SKM-1 treated with dmso at 0.1 percent for 144 hours (cell line): Measurements from ENCODE around the gene DHX30.
"Not testable (repeated sequence)": the region's sequence is repeated elsewhere in the genome, so short reads cannot be mapped to it uniquely, and the experiment has no call there.

Experiments used
- DNase-seq: peaks from one replicate; lab custom pipeline; 2025; ENCODE audit not compliant: unreplicated experiment; lab: John Stamatoyannopoulos, UW

Gene DHX30

DNA sequence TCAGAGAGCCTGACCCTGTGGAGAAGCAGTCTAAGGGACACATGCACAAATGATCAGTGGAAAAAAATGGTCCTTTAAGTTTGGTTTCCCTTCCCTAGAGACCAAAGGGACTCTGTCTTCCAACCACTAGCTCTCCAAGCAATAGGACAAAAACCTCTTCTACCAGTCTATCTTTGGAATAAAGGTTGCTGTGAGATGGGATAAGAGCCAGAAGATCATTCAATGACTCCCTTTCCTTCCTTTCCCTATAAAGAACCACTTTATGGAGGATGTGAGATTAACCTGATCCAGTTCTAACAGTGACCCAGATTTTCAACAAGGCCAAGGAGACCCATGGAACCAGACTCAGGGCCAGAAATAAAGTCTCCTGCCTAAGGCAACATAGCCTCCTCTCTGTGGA lies 74.8 kb downstream of the DHX30 start:
- DNase-seq = no peak

DNA sequence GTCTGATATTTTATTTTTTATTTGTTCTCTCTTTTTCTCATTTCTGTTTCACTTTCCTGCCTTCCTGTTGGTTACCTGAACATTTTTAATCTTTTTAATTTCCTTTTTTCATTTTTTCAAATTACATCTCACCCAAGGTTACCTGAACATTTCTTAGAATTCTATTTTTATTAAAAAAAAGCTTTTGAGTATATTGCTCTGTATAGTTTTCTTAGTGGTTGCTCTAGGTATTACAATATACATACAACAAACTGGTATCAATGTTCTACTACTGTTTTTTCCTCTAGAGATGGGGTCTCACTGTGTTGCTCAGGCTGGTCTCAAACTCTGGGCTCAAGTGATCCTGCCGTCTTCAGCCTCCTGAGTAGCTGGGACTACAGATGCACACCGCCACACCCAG lies 79.4 kb downstream of the DHX30 start:
- no peak for DNase-seq

DNA sequence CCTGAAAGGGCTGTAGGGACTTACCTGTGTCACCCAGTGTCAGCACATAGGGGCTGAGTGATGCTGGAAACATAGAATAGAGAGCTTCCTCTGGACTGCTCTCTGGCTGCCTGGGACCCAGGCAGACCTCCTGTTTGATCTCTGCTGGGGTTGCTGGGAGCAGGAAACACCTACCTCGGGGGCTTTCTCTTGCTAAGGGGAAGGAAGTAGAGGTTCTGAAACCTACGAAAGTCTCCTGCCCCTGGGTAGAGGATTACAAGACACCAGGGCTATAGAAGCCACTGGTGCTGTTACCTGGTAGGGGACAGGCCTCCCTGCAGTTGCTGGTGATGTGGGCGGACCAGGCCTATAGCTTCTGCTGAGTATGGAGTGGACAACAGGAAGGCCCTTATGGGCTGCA lies 81.7 kb downstream of the DHX30 start:
- no peak for DNase-seq

DNA sequence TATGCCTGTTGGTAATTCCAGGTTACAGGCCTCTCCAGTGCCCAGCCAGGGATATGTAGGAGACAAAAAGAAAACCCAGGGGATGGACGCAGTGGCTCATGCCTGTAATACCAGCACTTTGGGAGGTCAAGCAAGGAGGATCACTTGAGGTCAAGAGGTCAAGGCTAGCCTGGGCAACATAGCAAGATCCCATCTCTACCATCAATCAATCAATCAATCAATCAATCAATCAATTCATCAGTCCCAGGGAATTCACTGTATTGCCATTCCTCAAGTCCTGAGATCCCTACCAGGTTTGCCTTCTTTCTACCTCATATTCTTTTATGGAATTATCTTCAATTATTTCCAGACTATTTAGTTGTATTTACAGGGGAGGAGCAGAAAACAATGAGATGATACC lies 82.2 kb downstream of the DHX30 start:
- no peak for DNase-seq

DNA sequence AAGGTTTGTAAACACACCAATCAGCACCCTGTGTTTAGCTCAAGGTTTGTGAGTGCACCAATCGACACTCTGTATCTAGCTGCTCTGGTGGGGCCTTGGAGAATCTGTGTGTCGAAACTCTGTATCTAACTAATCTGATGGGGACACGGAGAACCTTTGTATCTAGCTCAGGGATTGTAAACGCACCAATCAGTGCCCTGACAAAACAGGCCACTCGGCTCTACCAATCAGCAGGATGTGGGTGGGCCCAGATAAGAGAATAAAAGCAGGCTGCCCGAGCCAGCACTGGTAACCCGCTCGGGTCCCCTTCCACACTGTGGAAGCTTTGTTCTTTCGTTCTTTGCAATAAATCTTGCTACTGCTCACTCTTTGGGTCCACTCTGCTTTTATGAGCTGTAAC lies 85.1 kb downstream of the DHX30 start:
- not testable (repeated sequence) for DNase-seq

DNA sequence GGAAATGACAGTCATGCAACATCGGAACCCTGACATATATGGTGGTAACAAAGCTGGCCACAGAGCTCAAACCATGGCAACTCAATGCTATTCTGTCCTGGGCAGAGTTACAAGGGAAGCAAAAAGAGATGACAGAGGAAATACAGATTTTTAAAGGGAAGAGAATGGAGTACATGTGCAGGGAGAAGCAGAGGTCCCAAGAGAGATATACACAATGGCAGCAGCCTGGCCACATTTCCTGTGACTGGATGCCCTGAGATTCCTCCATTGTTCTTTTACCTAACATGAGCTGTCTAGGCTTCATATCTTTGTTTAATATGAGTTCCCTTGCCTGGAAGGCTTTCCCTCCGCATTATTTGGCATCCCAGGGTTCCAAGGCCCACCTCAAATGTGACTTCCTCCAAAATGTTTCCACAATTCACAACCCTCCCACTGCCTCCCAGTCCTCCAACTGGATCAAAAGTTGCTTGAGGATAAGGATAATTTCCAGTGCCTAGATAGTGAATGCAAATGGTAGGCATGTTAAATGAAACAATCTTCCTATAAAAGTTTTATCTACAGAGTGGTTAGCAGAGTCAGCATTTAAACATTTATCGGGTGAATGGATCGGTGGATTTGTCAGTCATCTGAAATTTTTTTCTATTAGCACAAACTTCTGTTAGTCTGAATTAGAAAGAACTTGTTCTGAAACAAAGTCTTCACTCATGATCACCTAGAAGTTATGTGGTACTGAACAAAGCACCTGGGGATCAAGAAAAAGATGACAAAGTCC lies 86.2 kb downstream of the DHX30 start:
- DNase-seq = no peak

DNA sequence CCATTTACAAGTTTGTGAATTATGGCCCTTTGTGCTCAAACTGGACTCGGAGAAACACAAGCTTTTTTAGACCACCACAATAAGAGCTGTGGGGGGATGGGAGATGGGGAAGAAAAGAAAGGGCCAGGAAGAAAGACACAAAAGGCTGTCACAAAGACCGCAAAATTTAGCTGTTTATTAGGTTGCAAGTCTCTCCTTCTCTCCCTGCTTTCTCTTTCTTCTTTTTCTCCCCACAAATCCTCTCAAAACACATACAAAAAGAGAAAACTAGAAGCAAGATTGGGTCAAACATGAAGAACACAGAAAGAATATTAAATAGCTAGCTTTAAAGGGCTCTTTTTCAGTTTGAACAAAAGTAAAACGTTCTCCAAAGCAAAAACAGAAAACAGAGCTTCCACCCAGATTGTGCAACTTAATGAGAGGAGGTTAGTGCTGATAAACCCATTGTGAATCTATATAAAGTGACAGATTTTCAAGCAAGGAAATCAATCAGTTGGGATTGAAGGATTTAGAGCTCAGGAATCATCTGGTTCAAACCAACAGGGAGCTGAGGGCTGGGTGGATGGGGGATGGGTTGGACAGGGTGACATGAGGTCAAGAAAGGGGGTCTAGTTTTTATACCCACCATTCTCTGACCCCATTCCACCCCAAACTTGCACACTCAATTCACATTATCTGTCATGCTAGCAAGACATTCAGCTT lies 87.3 kb downstream of the DHX30 start:
- DNase-seq = no peak

DNA sequence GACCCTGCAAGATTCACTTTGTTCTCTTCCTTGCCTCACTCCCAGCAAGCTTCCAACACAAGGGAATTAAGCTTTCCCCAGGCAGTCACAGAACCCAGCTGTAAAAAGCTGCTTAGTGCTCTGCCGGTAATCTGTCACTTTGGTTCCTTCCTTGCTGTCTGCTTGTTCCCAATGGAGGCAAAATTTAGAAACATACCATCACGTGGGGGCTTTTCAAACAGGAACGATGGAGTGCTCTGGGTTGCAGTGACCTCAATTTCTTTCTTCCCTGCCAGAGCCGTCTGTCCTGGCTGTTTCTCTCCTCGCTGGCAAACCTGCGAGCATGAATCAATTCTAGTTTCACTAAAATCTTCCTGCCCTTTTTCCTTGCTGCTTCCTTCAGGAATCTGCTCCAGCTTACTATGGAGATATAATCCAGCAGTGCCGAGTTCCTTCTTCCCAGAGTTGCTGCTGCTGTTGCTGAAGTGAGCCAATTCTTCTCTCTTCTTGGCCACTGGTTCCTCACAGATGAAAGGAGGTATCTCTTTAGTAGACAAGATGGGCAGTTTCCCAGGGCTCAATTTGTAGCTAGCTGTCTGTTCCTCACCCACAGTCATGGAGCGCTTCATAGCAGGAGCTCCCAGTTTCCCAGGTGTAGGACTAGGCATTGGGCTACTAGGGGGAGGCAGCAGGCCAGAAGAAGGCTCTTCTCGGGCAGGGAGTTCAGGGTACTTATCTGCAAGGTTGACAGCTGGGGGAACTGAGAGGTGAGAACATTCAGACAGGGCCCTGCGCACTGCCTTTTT lies 88.1 kb downstream of the DHX30 start:
- no peak for DNase-seq

DNA sequence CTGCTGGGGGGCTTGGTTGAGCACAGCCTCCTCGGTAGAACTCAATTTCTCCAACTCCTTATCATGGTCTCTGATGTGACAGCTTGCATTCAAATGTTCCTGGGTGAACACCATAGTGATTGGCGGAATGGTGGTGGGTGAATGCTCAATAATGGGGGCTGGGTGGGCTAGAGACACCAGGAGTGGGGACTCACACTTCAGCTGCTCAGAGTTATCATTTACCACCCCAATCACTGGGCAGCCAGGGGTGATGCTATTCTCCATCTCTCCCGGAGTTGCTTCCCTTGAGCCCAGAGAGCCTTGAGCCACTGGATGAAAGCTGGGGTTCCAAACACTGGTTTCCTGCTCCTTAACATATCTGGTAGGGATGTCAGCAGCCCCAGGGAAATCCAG lies 88.7 kb downstream of the DHX30 start:
- DNase-seq = no peak

DNA sequence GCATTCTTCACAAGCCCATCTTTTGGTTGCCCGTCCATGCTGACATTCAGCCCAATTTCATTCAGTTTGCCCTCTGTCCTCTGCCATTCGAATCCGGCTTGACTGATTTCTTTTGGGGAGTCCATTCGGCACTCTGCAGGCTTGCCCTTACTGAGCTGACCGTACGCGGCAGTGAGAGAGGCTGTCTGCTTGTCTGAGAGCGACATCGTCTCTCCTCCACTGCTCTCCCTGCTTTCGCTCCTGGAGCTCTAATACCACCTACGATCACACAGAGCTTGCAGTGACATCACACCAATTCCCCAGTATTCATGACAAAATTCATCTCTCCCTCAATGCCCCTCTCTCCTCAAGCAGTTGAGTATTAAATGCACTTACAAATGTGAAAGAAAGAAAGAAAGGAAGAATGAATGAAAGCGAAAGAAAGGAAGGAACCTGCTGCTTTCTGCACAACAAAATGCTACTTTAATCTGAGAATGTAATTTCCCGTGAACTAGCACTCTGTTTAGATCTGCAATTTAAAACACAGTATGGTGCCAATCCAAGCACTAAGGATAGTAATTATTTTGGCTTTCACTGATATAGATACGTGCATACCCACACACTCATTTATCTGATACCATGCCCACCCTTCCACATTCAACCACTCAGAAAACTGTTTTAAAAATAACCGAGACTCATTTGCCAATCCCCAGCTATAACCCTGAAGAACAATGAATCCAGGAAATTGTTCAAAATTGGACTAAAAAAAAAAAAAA lies 89.5 kb downstream of the DHX30 start:
- no peak for DNase-seq

DNA sequence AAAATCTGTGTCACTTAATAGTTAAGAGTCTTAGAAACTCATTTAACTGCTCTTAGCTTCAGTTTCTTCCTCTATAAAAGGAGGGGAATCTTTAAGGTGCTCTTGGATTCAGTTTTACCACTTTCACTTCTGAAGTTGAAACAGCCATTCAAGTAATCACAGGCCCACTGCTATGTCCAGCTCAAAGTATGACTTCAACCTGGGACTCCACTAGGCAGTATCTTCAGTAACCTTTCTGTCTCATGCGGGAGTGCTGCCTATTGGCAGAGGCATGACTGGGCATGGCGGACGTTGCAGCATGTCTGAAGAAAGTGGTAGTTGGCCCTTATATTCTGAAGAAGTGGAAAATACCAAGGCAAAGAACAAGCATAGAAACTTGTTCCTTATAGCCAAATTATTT lies 92.3 kb downstream of the DHX30 start:
- no peak for DNase-seq

DNA sequence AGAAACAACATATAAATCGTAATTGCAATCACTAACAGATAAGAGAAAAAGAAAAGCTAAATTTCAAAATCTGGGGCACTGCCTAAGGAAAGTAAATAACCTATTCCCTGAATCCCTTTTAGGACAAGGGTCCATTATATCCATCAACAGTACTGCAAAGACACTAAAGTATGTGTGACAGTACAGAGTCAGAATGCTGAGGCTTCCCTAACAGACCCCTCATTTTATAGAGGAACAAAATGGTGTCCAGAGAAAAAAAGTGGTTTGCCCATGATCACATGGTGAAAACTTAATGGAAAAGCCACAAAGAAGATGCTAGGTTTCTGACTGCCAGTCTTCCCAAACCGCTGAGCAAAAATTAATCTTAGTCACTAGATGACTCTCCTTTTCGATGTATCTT lies 93.8 kb downstream of the DHX30 start:
- DNase-seq = no peak

DNA sequence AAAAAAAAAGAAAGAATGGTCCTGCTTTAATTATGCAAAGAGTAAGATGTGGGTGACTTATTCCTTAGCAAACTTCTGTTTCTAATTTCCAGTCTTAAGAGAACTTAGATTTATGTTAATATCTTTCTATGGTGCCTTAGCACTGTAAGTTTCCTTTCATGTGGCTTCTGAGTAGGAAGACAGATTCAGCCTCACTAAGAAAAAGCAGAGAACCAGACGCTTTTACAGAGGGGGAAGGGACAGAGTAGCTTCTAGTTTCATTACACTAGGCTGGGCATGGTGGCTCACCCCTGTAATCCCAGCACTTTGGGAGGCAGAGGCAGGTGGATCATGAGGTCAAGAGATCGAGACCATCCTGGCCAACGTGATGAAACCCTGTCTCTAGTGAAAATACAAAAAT lies 95.0 kb downstream of the DHX30 start:
- no peak for DNase-seq

DNA sequence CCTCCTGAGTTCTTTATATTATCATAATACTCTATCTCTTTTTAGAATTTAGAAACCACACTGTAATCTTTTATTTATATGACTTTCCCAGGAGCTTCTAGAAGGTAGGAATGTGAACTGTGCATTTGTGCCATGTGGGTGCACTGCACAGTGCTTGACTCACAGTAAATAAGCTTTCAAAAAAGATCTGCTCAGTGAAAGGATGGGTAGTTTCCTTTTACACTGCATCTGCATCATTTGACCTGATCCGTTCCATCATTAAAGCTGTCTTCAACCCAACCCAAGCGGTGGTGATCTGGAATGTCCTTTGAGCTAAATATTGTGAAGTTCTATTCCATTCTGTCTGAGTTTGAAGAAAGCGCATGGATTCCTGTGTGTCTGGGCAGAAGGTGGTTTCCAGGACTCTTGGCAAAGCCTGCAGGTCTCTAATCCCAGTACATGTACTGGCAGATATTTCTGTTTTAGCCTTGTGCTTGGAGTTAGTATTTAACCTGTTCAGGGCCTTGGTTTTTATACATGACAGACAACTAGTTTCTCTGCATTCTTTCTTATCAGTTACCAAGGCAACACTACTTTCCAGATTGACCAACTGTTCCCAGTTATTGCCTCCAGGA lies 96.7 kb downstream of the DHX30 start:
- DNase-seq = no peak
